AML-193 (cell line): ENCODE measurements around the gene PJA2.
"Not testable (repeated sequence)": the region's sequence is repeated elsewhere in the genome, so short reads cannot be mapped to it uniquely, and the experiment has no call there.

Experiments
- DNase-seq, 2 experiments: peaks; one replicate each; lab custom pipeline; 2025; lab: John Stamatoyannopoulos, UW

PJA2 gene, protein sequence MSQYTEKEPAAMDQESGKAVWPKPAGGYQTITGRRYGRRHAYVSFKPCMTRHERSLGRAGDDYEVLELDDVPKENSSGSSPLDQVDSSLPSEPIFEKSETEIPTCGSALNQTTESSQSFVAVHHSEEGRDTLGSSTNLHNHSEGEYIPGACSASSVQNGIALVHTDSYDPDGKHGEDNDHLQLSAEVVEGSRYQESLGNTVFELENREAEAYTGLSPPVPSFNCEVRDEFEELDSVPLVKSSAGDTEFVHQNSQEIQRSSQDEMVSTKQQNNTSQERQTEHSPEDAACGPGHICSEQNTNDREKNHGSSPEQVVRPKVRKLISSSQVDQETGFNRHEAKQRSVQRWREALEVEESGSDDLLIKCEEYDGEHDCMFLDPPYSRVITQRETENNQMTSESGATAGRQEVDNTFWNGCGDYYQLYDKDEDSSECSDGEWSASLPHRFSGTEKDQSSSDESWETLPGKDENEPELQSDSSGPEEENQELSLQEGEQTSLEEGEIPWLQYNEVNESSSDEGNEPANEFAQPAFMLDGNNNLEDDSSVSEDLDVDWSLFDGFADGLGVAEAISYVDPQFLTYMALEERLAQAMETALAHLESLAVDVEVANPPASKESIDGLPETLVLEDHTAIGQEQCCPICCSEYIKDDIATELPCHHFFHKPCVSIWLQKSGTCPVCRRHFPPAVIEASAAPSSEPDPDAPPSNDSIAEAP

GRCh38 chr5:109409844-109410388 is at the start of gene PJA2:
Gene PJA2 (minus strand): TSS chr5:109409974. CDS start chr5:109383433, 26,541 bp downstream.
- peak; percentile 98 to 99 for DNase-seq

- no peak for DNase-seq
Observed at GRCh38 chr5:109455598-109456096, 45.9 kb upstream of the PJA2 start.

GRCh38 chr5:109454731-109455505 is 45.1 kb upstream of the PJA2 start:
- no peak for DNase-seq

DNA sequence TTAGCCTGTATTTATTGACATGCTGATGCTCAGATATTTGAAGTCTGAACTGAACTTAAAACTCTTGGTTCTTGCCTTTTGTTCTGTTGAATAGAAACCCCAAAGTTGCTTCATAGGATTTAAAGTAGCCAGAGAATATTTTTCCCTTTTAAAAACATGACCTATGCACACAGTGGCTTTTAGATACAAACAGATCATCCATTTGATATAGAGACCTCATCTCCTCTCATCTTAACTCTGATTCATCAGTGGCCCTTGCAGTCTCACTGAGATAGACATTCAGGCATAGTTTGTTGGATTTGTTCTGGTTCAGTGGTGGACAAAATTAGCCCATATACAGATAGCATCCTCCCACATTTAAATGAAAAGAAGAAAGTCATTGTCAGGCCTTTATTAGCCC is 43.5 kb upstream of the PJA2 start:
- no peak for DNase-seq

- DNase-seq = no peak
Observed at GRCh38 chr5:109452661-109453060, 42.9 kb upstream of the PJA2 start.

- no peak for DNase-seq
Observed at GRCh38 chr5:109451146-109451545, 41.4 kb upstream of the PJA2 start.

- no peak for DNase-seq
Observed at GRCh38 chr5:109450129-109450877, 40.5 kb upstream of the PJA2 start.

GRCh38 chr5:109448838-109449237 is 39.1 kb upstream of the PJA2 start:
- DNase-seq = no peak

GRCh38 chr5:109439590-109439989 is 29.8 kb upstream of the PJA2 start:
- no peak for DNase-seq

GRCh38 chr5:109426075-109426474 is 16.3 kb upstream of the PJA2 start:
- DNase-seq = no peak

DNA sequence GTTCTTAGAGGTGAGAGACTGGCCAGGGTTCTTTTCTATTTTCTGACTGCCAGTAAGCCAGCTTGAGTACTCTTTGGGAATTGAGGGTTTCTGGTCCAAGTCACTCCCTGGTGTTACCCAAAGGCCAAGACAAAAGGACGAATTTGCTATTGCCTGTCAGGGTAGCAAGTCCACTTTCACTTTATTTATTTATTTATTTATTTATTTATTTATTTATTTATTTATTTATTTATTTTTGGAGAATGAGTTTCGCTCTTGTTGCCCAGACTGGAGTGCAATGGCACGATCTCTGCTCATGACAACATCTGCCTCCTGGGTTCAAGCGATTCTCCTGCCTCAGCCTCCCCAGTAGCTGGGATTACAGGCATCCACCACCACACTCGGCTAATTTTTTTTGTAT is 15.7 kb upstream of the PJA2 start:
- DNase-seq = not testable (repeated sequence)

DNA sequence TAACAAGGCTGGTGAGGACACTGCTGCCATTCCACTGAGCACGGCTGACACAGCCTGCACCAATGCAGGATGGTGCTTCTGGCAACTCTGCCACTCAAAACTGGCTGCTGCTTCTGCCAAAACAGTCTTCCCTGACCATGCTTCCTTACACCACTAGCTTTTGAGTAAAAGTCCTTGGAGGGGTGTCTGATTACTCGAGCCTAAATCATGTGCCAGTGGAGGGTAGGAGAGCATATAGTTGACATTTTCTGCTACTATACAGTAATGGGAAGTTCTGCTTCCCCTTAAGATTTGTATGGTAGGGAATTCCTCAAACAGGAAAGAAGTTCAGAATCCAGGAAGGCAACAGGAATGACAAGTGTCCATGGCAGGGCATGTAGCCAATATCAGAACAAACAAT is 12.2 kb upstream of the PJA2 start:
- no peak for DNase-seq

- no peak for DNase-seq
Observed at GRCh38 chr5:109418712-109419352, 9.1 kb upstream of the PJA2 start.

DNA sequence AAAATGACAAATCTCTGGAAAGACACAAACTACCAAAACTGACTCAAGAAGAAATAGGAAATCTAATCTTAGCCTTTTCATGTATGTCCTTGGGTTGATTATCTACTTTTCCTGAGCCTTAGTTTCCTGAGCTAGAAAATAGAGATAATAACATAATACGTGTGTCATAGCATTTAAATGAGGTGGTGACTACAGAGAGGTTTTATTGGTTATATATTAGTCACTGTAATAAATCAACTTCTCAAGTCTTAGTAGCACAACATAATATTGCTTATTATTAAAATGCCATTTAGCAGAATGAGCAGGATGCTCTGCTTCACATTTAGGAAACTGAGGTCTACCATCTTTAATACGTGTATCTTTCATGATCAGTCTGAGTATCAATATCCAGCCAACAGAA is 7.1 kb upstream of the PJA2 start:
- no peak for DNase-seq

GRCh38 chr5:109413921-109414461 is 4.2 kb upstream of the PJA2 start:
- not testable (repeated sequence) for DNase-seq

DNA sequence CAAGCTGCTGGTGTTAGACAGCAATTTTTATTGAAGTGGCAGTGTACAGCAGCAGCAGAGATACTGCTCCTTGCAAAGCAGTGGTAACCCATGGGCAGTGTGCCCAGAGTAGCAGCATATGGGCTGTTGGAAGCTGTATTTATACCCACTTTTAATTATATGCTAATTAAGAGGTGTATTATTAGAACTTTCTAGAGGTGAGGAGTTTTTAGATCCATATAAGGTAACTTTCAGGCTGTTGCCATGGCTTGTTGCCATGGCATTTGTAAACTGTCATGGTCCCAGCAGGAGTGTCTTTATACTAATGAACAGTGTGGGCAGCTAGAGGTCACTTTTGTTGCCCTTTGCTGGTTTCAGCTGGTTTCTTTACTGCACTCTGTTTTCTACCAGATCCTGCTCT is 3.7 kb upstream of the PJA2 start:
- DNase-seq = peak in 1 of 2 experiments; percentile 20

DNA sequence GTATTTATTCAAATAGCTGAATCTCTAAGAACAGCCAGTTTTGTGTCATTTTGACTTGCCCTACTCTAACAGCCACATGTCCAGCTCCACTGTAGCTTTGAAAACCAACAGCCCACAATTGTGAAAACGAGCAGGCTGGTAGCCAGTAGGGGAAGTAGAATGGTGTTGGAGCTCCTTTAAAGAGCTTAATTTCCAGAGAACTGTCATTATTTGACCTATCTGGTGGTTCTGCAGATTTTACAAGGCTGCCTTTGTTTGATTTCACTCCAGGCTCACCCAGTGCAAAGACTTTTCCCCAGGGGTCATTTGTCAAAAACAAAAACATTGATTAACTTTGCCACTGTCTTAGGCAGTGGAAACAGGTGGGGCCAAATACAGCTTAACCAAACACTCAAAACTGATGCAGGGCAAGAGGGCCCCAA is 3.2 kb upstream of the PJA2 start:
- peak; percentile 56 for DNase-seq

DNA sequence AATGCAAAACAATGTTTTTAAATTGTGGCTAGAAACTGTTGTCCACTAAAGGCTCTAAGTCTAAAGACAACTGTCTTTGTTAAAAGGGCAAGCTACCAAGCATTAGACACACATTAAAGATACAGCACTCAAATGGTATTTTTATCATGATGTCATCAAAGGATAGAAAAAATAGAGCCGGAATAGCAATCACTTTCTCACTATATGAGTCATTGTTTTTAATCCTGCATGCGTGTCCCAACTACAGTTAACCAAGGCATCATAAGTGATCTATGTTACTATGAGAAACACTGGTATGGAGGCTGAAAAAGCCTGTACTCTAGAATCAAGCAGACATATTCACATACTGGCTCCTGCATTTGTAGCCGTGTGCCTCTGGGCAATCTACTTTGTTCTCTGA is 1.9 kb upstream of the PJA2 start:
- DNase-seq = peak; percentile 41 to 51

GRCh38 chr5:109411149-109411514 is 1.4 kb upstream of the PJA2 start:
- no peak for DNase-seq

- DNase-seq = peak; percentile 85
Observed at GRCh38 chr5:109410389-109411148, 795 bp upstream of the PJA2 start.
